ENCODE results near the gene ARHGAP26.

- TF ChIP-seq, protein P1, sequence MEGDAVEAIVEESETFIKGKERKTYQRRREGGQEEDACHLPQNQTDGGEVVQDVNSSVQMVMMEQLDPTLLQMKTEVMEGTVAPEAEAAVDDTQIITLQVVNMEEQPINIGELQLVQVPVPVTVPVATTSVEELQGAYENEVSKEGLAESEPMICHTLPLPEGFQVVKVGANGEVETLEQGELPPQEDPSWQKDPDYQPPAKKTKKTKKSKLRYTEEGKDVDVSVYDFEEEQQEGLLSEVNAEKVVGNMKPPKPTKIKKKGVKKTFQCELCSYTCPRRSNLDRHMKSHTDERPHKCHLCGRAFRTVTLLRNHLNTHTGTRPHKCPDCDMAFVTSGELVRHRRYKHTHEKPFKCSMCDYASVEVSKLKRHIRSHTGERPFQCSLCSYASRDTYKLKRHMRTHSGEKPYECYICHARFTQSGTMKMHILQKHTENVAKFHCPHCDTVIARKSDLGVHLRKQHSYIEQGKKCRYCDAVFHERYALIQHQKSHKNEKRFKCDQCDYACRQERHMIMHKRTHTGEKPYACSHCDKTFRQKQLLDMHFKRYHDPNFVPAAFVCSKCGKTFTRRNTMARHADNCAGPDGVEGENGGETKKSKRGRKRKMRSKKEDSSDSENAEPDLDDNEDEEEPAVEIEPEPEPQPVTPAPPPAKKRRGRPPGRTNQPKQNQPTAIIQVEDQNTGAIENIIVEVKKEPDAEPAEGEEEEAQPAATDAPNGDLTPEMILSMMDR (IDR thresholded peaks at IDR 0.05; ENCODE audit: extremely low read depth in 1 of 2, insufficient read depth in 1 of 2, low read depth in 1 of 2, low read length in 2 of 2), result no peak
- no peak for TF ChIP-seq JUN (IDR thresholded peaks at IDR 0.05; ENCODE audit: borderline replicate concordance, insufficient read depth, insufficient read length, low read depth)
- no peak for TF ChIP-seq POLR2AphosphoS5 (IDR thresholded peaks at IDR 0.05; ENCODE audit: insufficient read depth, low read depth, low read length)
- TF ChIP-seq MYC (IDR thresholded peaks at IDR 0.05; ENCODE audit: low read depth, low read length), result no peak
- TF ChIP-seq POLR2A (IDR thresholded peaks at IDR 0.05; ENCODE audit: low read depth, low read length), result no peak
- no peak for TF ChIP-seq EZH2 (IDR thresholded peaks at IDR 0.05; ENCODE audit: borderline replicate concordance, low read depth, low read length, severe bottlenecking)
- no peak for TF ChIP-seq FOS (IDR thresholded peaks at IDR 0.05; ENCODE audit: borderline replicate concordance, insufficient read depth, low read length)
Measured at GRCh38 chr5:142958944-142959682, 188.9 kb downstream of the ARHGAP26 start.
